ENCODE data around the gene TNFSF15.

The TNFSF15 gene

GRCh38 chr9:114850871-114851270 lies 45.0 kb upstream of the TNFSF15 start:
- no peak for DNase-seq (ENCODE audit: low spot score)
- TF ChIP-seq CTCF (IDR thresholded peaks at IDR 0.05; ENCODE audit: extremely low read depth, missing control alignments), result no peak

- DNase-seq (ENCODE audit: low spot score), result no peak
- TF ChIP-seq CTCF (IDR thresholded peaks at IDR 0.05; ENCODE audit: extremely low read depth, missing control alignments), result no peak
Measured at GRCh38 chr9:114849450-114849849, 43.6 kb upstream of the TNFSF15 start.

GRCh38 chr9:114847492-114848417 lies 41.9 kb upstream of the TNFSF15 start:
- no peak for TF ChIP-seq CTCF (IDR thresholded peaks at IDR 0.05; ENCODE audit: extremely low read depth, missing control alignments)
- no peak for DNase-seq (ENCODE audit: low spot score)

GRCh38 chr9:114845373-114845772 lies 39.5 kb upstream of the TNFSF15 start:
- no peak for TF ChIP-seq CTCF (IDR thresholded peaks at IDR 0.05; ENCODE audit: extremely low read depth, missing control alignments)
- DNase-seq (ENCODE audit: low spot score), result no peak

GRCh38 chr9:114844766-114845165 lies 38.9 kb upstream of the TNFSF15 start:
- TF ChIP-seq CTCF (IDR thresholded peaks at IDR 0.05; ENCODE audit: extremely low read depth, missing control alignments), result no peak

GRCh38 chr9:114837923-114838322 lies 32.1 kb upstream of the TNFSF15 start:
- TF ChIP-seq CTCF (IDR thresholded peaks at IDR 0.05; ENCODE audit: extremely low read depth, missing control alignments), result no peak
- no peak for DNase-seq (ENCODE audit: low spot score)

More at GRCh38 chr9:114844766-114845165, 38.9 kb upstream of the TNFSF15 start:
- DNase-seq (ENCODE audit: low spot score), result no peak

- TF ChIP-seq CTCF (IDR thresholded peaks at IDR 0.05; ENCODE audit: extremely low read depth, missing control alignments), result no peak
- no peak for DNase-seq (ENCODE audit: low spot score)
Measured at GRCh38 chr9:114836769-114837168, 30.9 kb upstream of the TNFSF15 start.
